ENCODE data around the gene PITX2. TPM values are rescaled to one million over a fixed set of nuclear protein-coding genes. Genes with fewer than 3 reads are reported as not detected.

Gene PITX2
- polyA plus RNA-seq, 2 of the 4 experiments (the other 2 are of a cell fraction): 1.1 to 2.6 TPM

GRCh38 chr4:110621839-110622751 is 782 bp downstream of the PITX2 start:
- POLR2A ChIA-PET: no interaction called here
- CTCF ChIA-PET: interaction anchor here (0.6 to 3.6 kb wide), 3 partner anchors 9 to 1010 kb away, joined by 3 to 12 read pairs (median 3); no protein-coding TSS in a partner anchor
- FAIRE-seq: no peak

GRCh38 chr4:110621328-110621812 is 1.5 kb downstream of the PITX2 start:
- ATAC-seq: no peak
- no peak for FAIRE-seq
- Histone ChIP-seq H3K4me2 (no peak overlapping the region), H3K4me3 (no peak overlapping the region), H3K9me3 (no peaks in the 10 kb centered on the region), H3K4me1 (no peaks in the 10 kb centered on the region), H3K27ac (no peak overlapping the region)
- WGBS (ENCODE audit: missing lambda C conversion rate): 85% methylated on average over 29 of the region's 40 CpGs
- CTCF ChIA-PET: interaction anchor here (0.6 to 3.6 kb wide), 4 partner anchors 10 to 1010 kb away, joined by 3 to 12 read pairs (median 3); no protein-coding TSS in a partner anchor
- TF ChIP-seq JUNB (IDR thresholded peaks at IDR 0.05) (no peak), MAFK (IDR thresholded peaks at IDR 0.05; ENCODE audit: partially characterized antibody) (no peak)
- DNase-seq (ENCODE audit: low read depth in 1 of 2, low spot score in 1 of 2): no peak
- POLR2A ChIA-PET: no interaction called here

More at GRCh38 chr4:110621839-110622751, 782 bp downstream of the PITX2 start:
- 91% methylated on average over 73 of the region's 73 CpGs for WGBS (ENCODE audit: missing lambda C conversion rate)
- no peak for TF ChIP-seq BHLHE40 (IDR thresholded peaks at IDR 0.05; ENCODE audit: low read depth, low read length)
- no peak for TF ChIP-seq JUNB (IDR thresholded peaks at IDR 0.05)
- no peak for TF ChIP-seq CBX2 (IDR thresholded peaks at IDR 0.05; ENCODE audit: borderline replicate concordance, low read depth)
- TF ChIP-seq FOSL2 (IDR thresholded peaks at IDR 0.05): no peak
- no peak for TF ChIP-seq FOSL2 (CRISPR knock-in tag; IDR thresholded peaks at IDR 0.05)
- no peak for TF ChIP-seq FOSB (CRISPR knock-in tag; IDR thresholded peaks at IDR 0.05)
- TF ChIP-seq KDM5A (IDR thresholded peaks at IDR 0.05): no peak
- no peak for TF ChIP-seq CEBPB (IDR thresholded peaks at IDR 0.05)
- TF ChIP-seq HOXB5 (CRISPR knock-in tag; IDR thresholded peaks at IDR 0.05): no peak
- no peak for TF ChIP-seq PBX3 (IDR thresholded peaks at IDR 0.05)
- no peak for TF ChIP-seq TFCP2L1 (CRISPR knock-in tag; IDR thresholded peaks at IDR 0.05)
- ATAC-seq: no peak
- no peaks in the 10 kb centered on the region for H3K4me1 ChIP-seq
- H3K4me2 ChIP-seq: no peak overlapping the region
- no peak overlapping the region for H3K4me3 ChIP-seq
- no peak overlapping the region for H3K27ac ChIP-seq
- H3K9me3 ChIP-seq: no peaks in the 10 kb centered on the region
- DNase-seq (ENCODE audit: low read depth in 1 of 2, low spot score in 1 of 2): no peak

GRCh38 chr4:110620691-110621327 is 2.1 kb downstream of the PITX2 start:
- no peak overlapping the region for H3K4me2 ChIP-seq
- H3K9me3 ChIP-seq: no peaks in the 10 kb centered on the region
- CTCF ChIA-PET: interaction anchor here (1.7 to 3.6 kb wide), 2 partner anchors 11 to 12 kb away, joined by 3 to 12 read pairs; no protein-coding TSS in a partner anchor
- H3K4me3 ChIP-seq: no peak overlapping the region
- WGBS (ENCODE audit: missing lambda C conversion rate): 90% methylated on average over 37 of the region's 37 CpGs
- no peak overlapping the region for H3K27ac ChIP-seq
- ATAC-seq: no peak
- POLR2A ChIA-PET: no interaction called here
- no peak for DNase-seq (ENCODE audit: low read depth in 1 of 2, low spot score in 1 of 2)
- no peak for FAIRE-seq
- TF ChIP-seq PBX3 (IDR thresholded peaks at IDR 0.05): no peak
- TF ChIP-seq EHMT2 (IDR thresholded peaks at IDR 0.05; ENCODE audit: low read depth): no peak
- no peak for TF ChIP-seq HES2 (IDR thresholded peaks at IDR 0.05)
- no peak for TF ChIP-seq REST (IDR thresholded peaks at IDR 0.05)
- H3K4me1 ChIP-seq: no peaks in the 10 kb centered on the region

Measured in A549 (cell line).